Measurements from ENCODE around the gene PPP6R3. TPM values are rescaled to one million over a fixed set of nuclear protein-coding genes. Genes with fewer than 3 reads are reported as not detected.

Gene PPP6R3
- total RNA-seq, 2 donors from 2014 or later, result 95.0 to 103 TPM

GRCh38 chr11:68524681-68525080 is 64.1 kb downstream of the PPP6R3 start:
- intact Hi-C loops (cut with DNase I), result no loop called here
- peak overlapping the region; percentile 42 for H3K27ac ChIP-seq
- peak; percentile 31 for DNase-seq

GRCh38 chr11:68525336-68525735 is 64.8 kb downstream of the PPP6R3 start:
- intact Hi-C loops (cut with DNase I), result no loop called here
- no peaks in the 10 kb centered on the region for H3K27me3 ChIP-seq
- peak overlapping the region in 1 of 2 donors; percentile 53 for H3K9ac ChIP-seq (ENCODE audit: low read depth in 2 of 2, low read length in 2 of 2)
- H3K36me3 ChIP-seq, result peaks cover 4% of the 10 kb centered on the region
- no peak for TF ChIP-seq CTCF (IDR thresholded peaks at IDR 0.05)
- H3K27ac ChIP-seq, result peak overlapping the region; percentile 42
- H3K4me3 ChIP-seq, result no peak overlapping the region
- DNase-seq, result no peak
- peaks cover 16% of the 10 kb centered on the region for H3K4me1 ChIP-seq
- no peaks in the 10 kb centered on the region for H3K9me3 ChIP-seq

More at GRCh38 chr11:68524681-68525080, 64.1 kb downstream of the PPP6R3 start:
- peaks cover 4% of the 10 kb centered on the region for H3K36me3 ChIP-seq
- H3K27me3 ChIP-seq, result no peaks in the 10 kb centered on the region
- H3K9ac ChIP-seq (ENCODE audit: low read depth in 2 of 2, low read length in 2 of 2), result peak overlapping the region in 1 of 2 donors; percentile 53
- TF ChIP-seq CTCF (IDR thresholded peaks at IDR 0.05), result no peak
- H3K4me1 ChIP-seq, result peaks cover 16% of the 10 kb centered on the region
- H3K9me3 ChIP-seq, result no peaks in the 10 kb centered on the region
- H3K4me3 ChIP-seq, result no peak overlapping the region

GRCh38 chr11:68525930-68526329 is 65.4 kb downstream of the PPP6R3 start:
- Histone ChIP-seq H3K9ac (ENCODE audit: low read depth in 2 of 2, low read length in 2 of 2) (peak overlapping the region in 1 of 2 donors; percentile 47), H3K4me3 (no peak overlapping the region), H3K9me3 (no peaks in the 10 kb centered on the region), H3K4me1 (peaks cover 16% of the 10 kb centered on the region), H3K27ac (peak overlapping the region; percentile 42), H3K36me3 (peaks cover 4% of the 10 kb centered on the region), H3K27me3 (no peaks in the 10 kb centered on the region)
- no peak for DNase-seq
- TF ChIP-seq CTCF (IDR thresholded peaks at IDR 0.05), result no peak
- intact Hi-C loops (cut with DNase I), result no loop called here

GRCh38 chr11:68527585-68527984 is 67.0 kb downstream of the PPP6R3 start:
- peaks cover 16% of the 10 kb centered on the region for H3K4me1 ChIP-seq
- no peak for TF ChIP-seq CTCF (IDR thresholded peaks at IDR 0.05)
- H3K9ac ChIP-seq (ENCODE audit: low read depth in 2 of 2, low read length in 2 of 2), result no peak overlapping the region
- H3K9me3 ChIP-seq, result no peaks in the 10 kb centered on the region
- H3K4me3 ChIP-seq, result no peak overlapping the region
- H3K27ac ChIP-seq, result no peak overlapping the region
- no peak for DNase-seq
- peaks cover 4% of the 10 kb centered on the region for H3K36me3 ChIP-seq
- H3K27me3 ChIP-seq, result no peaks in the 10 kb centered on the region
- intact Hi-C loops (cut with DNase I), result no loop called here

- Histone ChIP-seq H3K4me3 (no peak overlapping the region), H3K4me1 (peaks cover 16% of the 10 kb centered on the region), H3K27me3 (no peaks in the 10 kb centered on the region), H3K27ac (no peak overlapping the region), H3K9me3 (no peaks in the 10 kb centered on the region), H3K9ac (ENCODE audit: low read depth in 2 of 2, low read length in 2 of 2) (no peak overlapping the region), H3K36me3 (peaks cover 4% of the 10 kb centered on the region)
- no peak for TF ChIP-seq CTCF (IDR thresholded peaks at IDR 0.05)
- intact Hi-C loops (cut with DNase I), result no loop called here
- no peak for DNase-seq
Observed at GRCh38 chr11:68528630-68529029, 68.1 kb downstream of the PPP6R3 start.
